GM23338 (cell line): ENCODE results near the gene ANKRD2.

ENCODE experiments used
- EZH2 ChIP-seq: fragments of 200-600 bp; sonication (generic); IDR thresholded peaks from one replicate; pipeline ENCODE4 v1.8.0; 2017; ENCODE audit warnings: antibody characterized with exemption, mild to moderate bottlenecking, low read depth; ENCODE audit not compliant: unreplicated experiment
- EZH2phosphoT487 ChIP-seq: fragments of 200-600 bp; sonication (generic); IDR thresholded peaks from one replicate; pipeline ENCODE4 v1.8.1; 2018; ENCODE audit warnings: antibody characterized with exemption; ENCODE audit not compliant: unreplicated experiment
- JUNB ChIP-seq: IDR thresholded peaks from one replicate; pipeline ENCODE4 v1.6.1; 2016; ENCODE audit warnings: antibody characterized with exemption; ENCODE audit not compliant: unreplicated experiment
- POLR2AphosphoS5 ChIP-seq: IDR thresholded peaks from 2 replicates; pipeline ENCODE4 v1.6.1; 2016; ENCODE audit warnings: antibody characterized with exemption, low read depth
- TF ChIP-seq, protein P1 (sequence below), 2 experiments: fragments of 200-600 bp in 1 of 2; sonication (generic) in 1 of 2; conservative IDR thresholded peaks; 2 replicates each; pipeline versions ENCODE4 v1.5.1 to v1.6.1; 2016 to 2017; ENCODE audit warnings: antibody characterized with exemption in 2 of 2, low read depth in 2 of 2, mild to moderate bottlenecking in 2 of 2, moderate library complexity in 1 of 2

GRCh38 chr10:97542169-97543024 is 30.2 kb upstream of the ANKRD2 start:
- TF ChIP-seq POLR2AphosphoS5 (no peak), EZH2 (no peak), EZH2phosphoT487 (no peak), JUNB (no peak)
- TF ChIP-seq, protein P1, sequence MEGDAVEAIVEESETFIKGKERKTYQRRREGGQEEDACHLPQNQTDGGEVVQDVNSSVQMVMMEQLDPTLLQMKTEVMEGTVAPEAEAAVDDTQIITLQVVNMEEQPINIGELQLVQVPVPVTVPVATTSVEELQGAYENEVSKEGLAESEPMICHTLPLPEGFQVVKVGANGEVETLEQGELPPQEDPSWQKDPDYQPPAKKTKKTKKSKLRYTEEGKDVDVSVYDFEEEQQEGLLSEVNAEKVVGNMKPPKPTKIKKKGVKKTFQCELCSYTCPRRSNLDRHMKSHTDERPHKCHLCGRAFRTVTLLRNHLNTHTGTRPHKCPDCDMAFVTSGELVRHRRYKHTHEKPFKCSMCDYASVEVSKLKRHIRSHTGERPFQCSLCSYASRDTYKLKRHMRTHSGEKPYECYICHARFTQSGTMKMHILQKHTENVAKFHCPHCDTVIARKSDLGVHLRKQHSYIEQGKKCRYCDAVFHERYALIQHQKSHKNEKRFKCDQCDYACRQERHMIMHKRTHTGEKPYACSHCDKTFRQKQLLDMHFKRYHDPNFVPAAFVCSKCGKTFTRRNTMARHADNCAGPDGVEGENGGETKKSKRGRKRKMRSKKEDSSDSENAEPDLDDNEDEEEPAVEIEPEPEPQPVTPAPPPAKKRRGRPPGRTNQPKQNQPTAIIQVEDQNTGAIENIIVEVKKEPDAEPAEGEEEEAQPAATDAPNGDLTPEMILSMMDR (conservative IDR thresholded peaks at IDR 0.05; ENCODE audit: low read depth in 2 of 2) = no peak
